H1 (cell line): ENCODE measurements around the gene ACER3. TPM values are rescaled to one million over a fixed set of nuclear protein-coding genes. Genes with fewer than 3 reads are reported as not detected.

Experiments
- CTCF ChIA-PET: fragments of 300-600 bp; sonication (Branson Sonifier 250); formaldehyde crosslinking; loops from one replicate; lab custom pipeline; 2021; ENCODE audit not compliant: partially characterized antibody; lab: Charles Lee
- POLR2A ChIA-PET: fragments of 300-600 bp; sonication (Branson Sonifier 250); formaldehyde crosslinking; loops from one replicate; lab custom pipeline; 2021; ENCODE audit warnings: inconsistent platforms; ENCODE audit not compliant: partially characterized antibody; lab: Charles Lee
- DNase-seq, 2 experiments: peaks; one replicate each; pipeline versions ENCODE4 v3.0.0 to v3.0.0-alpha.2; 2010 to 2022; ENCODE audit warnings: low spot score in 2 of 2, low read depth in 1 of 2, mixed read lengths in 1 of 2
- FAIRE-seq: peaks from 2 replicates; lab custom pipeline; 2011; peaks lifted over from hg19 to GRCh38; lab: Jason Lieb, UNC
- H2AFZ ChIP-seq: 2 replicates; pipeline ENCODE4 v1.8.1; 2012; ENCODE audit warnings: low read length, inconsistent platforms
- H2AK5ac ChIP-seq: 2 replicates; pipeline ENCODE4 v1.6.1; 2013; ENCODE audit warnings: low read depth, low read length
- H2BK120ac ChIP-seq: replicated peaks from 2 replicates; pipeline ENCODE3; 2013; ENCODE audit warnings: low read depth, low read length, inconsistent platforms
- H2BK12ac ChIP-seq: 2 replicates; pipeline ENCODE4 v1.6.1; 2013; ENCODE audit warnings: low read depth, low read length
- H2BK15ac ChIP-seq: 2 replicates; pipeline ENCODE4 v1.6.1; 2013; ENCODE audit warnings: low read length
- H2BK20ac ChIP-seq: 2 replicates; pipeline ENCODE4 v1.6.1; 2013; ENCODE audit warnings: low read length
- H2BK5ac ChIP-seq: 2 replicates; pipeline ENCODE4 v1.6.1; 2013; ENCODE audit warnings: low read depth, low read length
- H3K14ac ChIP-seq: 2 replicates; pipeline ENCODE4 v1.6.1; 2013; ENCODE audit warnings: inconsistent platforms; ENCODE audit not compliant: insufficient read length
- H3K18ac ChIP-seq: 2 replicates; pipeline ENCODE4 v1.6.1; 2013; ENCODE audit warnings: low read length; ENCODE audit errors: extremely low read depth
- H3K23ac ChIP-seq: 2 replicates; pipeline ENCODE4 v1.6.1; 2013; ENCODE audit warnings: inconsistent platforms; ENCODE audit not compliant: insufficient read length
- H3K23me2 ChIP-seq: 2 replicates; pipeline ENCODE4 v1.6.1; 2013; ENCODE audit warnings: low read depth, low read length
- H3K27ac ChIP-seq: 2 replicates; pipeline ENCODE4 v1.6.1; 2011; ENCODE audit warnings: low read depth, low read length, inconsistent platforms
- H3K27me3 ChIP-seq, 4 experiments: replicated peaks in 1 of 4; 1 replicate in 1 of 4; 2 replicates in 3 of 4; pipeline versions ENCODE4 v1.6.1 to v1.8.1; 2011 to 2013; ENCODE audit warnings: low read length in 3 of 4, mild to moderate bottlenecking in 3 of 4, inconsistent platforms in 2 of 4, mixed read lengths in 2 of 4, moderate library complexity in 1 of 4; ENCODE audit not compliant: control insufficient read depth in 3 of 4, insufficient read depth in 3 of 4; ENCODE audit errors: extremely low read depth in 1 of 4
- H3K36me3 ChIP-seq, 4 experiments: 2 replicates each; pipeline versions ENCODE4 v1.6.1 to v1.8.1; 2011 to 2013; ENCODE audit warnings: mild to moderate bottlenecking in 4 of 4, low read length in 3 of 4, moderate library complexity in 2 of 4, control low read depth in 1 of 4, inconsistent platforms in 1 of 4; ENCODE audit not compliant: insufficient read depth in 4 of 4, control insufficient read depth in 2 of 4
- H3K4ac ChIP-seq: replicated peaks from 2 replicates; pipeline ENCODE3; 2013; ENCODE audit warnings: low read length, low read depth, mixed read lengths, inconsistent platforms; ENCODE audit not compliant: insufficient read length
- H3K4me1 ChIP-seq, 4 experiments: replicated peaks in 1 of 4; 1 replicate in 1 of 4; 2 replicates in 3 of 4; pipeline versions ENCODE4 v1.6.1 to v1.8.1; 2011 to 2013; ENCODE audit warnings: low read length in 3 of 4, inconsistent platforms in 2 of 4, mixed read lengths in 1 of 4; ENCODE audit not compliant: insufficient read depth in 4 of 4, control insufficient read depth in 3 of 4
- H3K4me2 ChIP-seq, 2 experiments: 2 replicates each; pipeline versions ENCODE4 v1.6.1 to v1.8.1; 2011 to 2013; ENCODE audit warnings: low read depth in 2 of 2, low read length in 2 of 2, control low read depth in 1 of 2, inconsistent platforms in 1 of 2, mild to moderate bottlenecking in 1 of 2; ENCODE audit not compliant: insufficient read depth in 1 of 2
- H3K4me3 ChIP-seq, 4 experiments: fragments of 200-600, 300-600 bp in 1 of 4; sonication (generic), shearing (Covaris generic), sonication (Bioruptor Twin) in 1 of 4; 2 replicates each; pipeline versions ENCODE4 v1.5.1 to v1.8.1; 2011 to 2016; ENCODE audit warnings: low read length in 4 of 4, low read depth in 3 of 4, control low read depth in 2 of 4, inconsistent platforms in 2 of 4, mild to moderate bottlenecking in 2 of 4, mixed read lengths in 1 of 4, moderate library complexity in 1 of 4; ENCODE audit not compliant: insufficient read depth in 2 of 4; ENCODE audit errors: extremely low read depth in 1 of 4
- H3K56ac ChIP-seq: replicated peaks from 2 replicates; pipeline ENCODE3; 2013; ENCODE audit warnings: low read depth, mild to moderate bottlenecking, mixed read lengths, low read length, inconsistent platforms; ENCODE audit not compliant: insufficient read length
- H3K79me1 ChIP-seq: 2 replicates; pipeline ENCODE4 v1.6.1; 2013; ENCODE audit warnings: low read depth, low read length, control low read depth
- H3K79me2 ChIP-seq, 2 experiments: 2 replicates each; pipeline versions ENCODE4 v1.6.1 to v1.8.1; 2012 to 2013; ENCODE audit warnings: low read length in 2 of 2, mild to moderate bottlenecking in 2 of 2, inconsistent platforms in 1 of 2; ENCODE audit not compliant: insufficient read depth in 2 of 2, control insufficient read depth in 1 of 2
- H3K9ac ChIP-seq, 4 experiments: replicated peaks in 1 of 4; 1 replicate in 1 of 4; 2 replicates in 3 of 4; pipeline versions ENCODE4 v1.6.1 to v1.8.1; 2011 to 2013; ENCODE audit warnings: low read depth in 3 of 4, low read length in 3 of 4, control low read depth in 2 of 4, mild to moderate bottlenecking in 2 of 4, moderate library complexity in 2 of 4, inconsistent platforms in 1 of 4; ENCODE audit errors: extremely low read depth in 1 of 4
- H3K9me3 ChIP-seq, 2 experiments: 2 replicates each; pipeline versions ENCODE4 v1.6.1 to v1.8.1; 2012 to 2013; ENCODE audit warnings: mild to moderate bottlenecking in 2 of 2, moderate library complexity in 2 of 2, control low read depth in 1 of 2, inconsistent platforms in 1 of 2, low read depth in 1 of 2, low read length in 1 of 2, mixed read lengths in 1 of 2; ENCODE audit not compliant: insufficient read depth in 2 of 2
- H4K20me1 ChIP-seq, 2 experiments: replicated peaks in 1 of 2; 2 replicates each; pipeline versions ENCODE3 to v1.8.1; 2011 to 2013; ENCODE audit warnings: inconsistent platforms in 2 of 2, low read length in 2 of 2, mild to moderate bottlenecking in 1 of 2; ENCODE audit not compliant: insufficient read depth in 2 of 2, control insufficient read depth in 1 of 2
- H4K5ac ChIP-seq: 2 replicates; pipeline ENCODE4 v1.6.1; 2013; ENCODE audit warnings: low read length, low read depth, mixed read lengths, inconsistent platforms; ENCODE audit not compliant: insufficient read length
- H4K8ac ChIP-seq: 2 replicates; pipeline ENCODE4 v1.8.0; 2013; ENCODE audit warnings: mild to moderate bottlenecking, moderate library complexity, low read length, inconsistent platforms; ENCODE audit not compliant: insufficient read depth; ENCODE audit errors: extremely low read depth
- H4K91ac ChIP-seq: replicated peaks from 2 replicates; pipeline ENCODE3; 2013; ENCODE audit warnings: low read length, mixed read lengths, inconsistent platforms; ENCODE audit not compliant: insufficient read length
- BACH1 ChIP-seq: IDR thresholded peaks from 2 replicates; pipeline ENCODE4 v1.6.1; 2012; ENCODE audit warnings: low read length, improper control_type of control experiment
- EGR1 ChIP-seq: IDR thresholded peaks from 2 replicates; pipeline ENCODE4 v1.6.1; 2011; ENCODE audit warnings: low read depth, low read length, borderline replicate concordance
- TAF7 ChIP-seq: optimal IDR thresholded peaks from 2 replicates; pipeline ENCODE3; 2011; ENCODE audit warnings: low read depth, mild to moderate bottlenecking, inconsistent platforms, low read length, moderate library complexity, borderline replicate concordance
- WGBS, 2 experiments: shearing (Covaris generic) in 1 of 2; methylation state at CpG; one replicate each; pipeline versions ENCODE4 v1.1.6 to v1.1.7; 2013 to 2015; ENCODE audit warnings: low lambda C conversion rate in 2 of 2, mixed read lengths in 2 of 2, inconsistent platforms in 1 of 2, low coverage in 1 of 2, missing lambda C conversion rate in 1 of 2; ENCODE audit not compliant: insufficient replicate concordance in 2 of 2, insufficient coverage in 1 of 2, insufficient read length in 1 of 2; ENCODE audit errors: extremely low coverage in 1 of 2, missing lambda C conversion rate in 1 of 2; 5-methylcytosine and 5-hydroxymethylcytosine counted together
- polyA plus RNA-seq, 7 experiments: library from polyadenylated mRNA; depleted of rRNA in 3 of 7; stranded (reverse) in 5 of 7; unstranded in 2 of 7; fragments of >200 nt in 5 of 7; fragments of 200-250 nt in 2 of 7; gene quantifications; 1 replicate in 5 of 7; 2 replicates in 1 of 7; 4 replicates in 1 of 7; pipeline versions ENCODE4 v1.2.1 to v1.2.3, GENCODE V29; 2011 to 2013; ENCODE audit warnings: missing spikeins in 2 of 7, mixed read lengths in 2 of 7
- total RNA-seq: library from RNA; stranded (reverse); fragmentation: NEBNext Ultra II Directional; extraction: Animal tissue kit (Norgen Biotek cat#: 25700); gene quantifications from 2 replicates; pipeline ENCODE4 v1.2.1, GENCODE V29; 2021

ACER3 gene
- total and polyA plus RNA-seq, 2 of the 8 experiments (the other 6 are each of a cell fraction or from before 2014, with no cell fraction given) = 5.7 to 16.2 TPM

- 95% methylated on average over 1 of the region's 1 CpG; no CpG with 5 or more reads in 1 of the 2 experiments for WGBS, 2 experiments
- Histone ChIP-seq H2BK120ac (no peak overlapping the region), H4K5ac (no peak overlapping the region), H3K27ac (no peak overlapping the region), H2AFZ (no peak overlapping the region), H2BK20ac (no peak overlapping the region), H3K4me2 (no peak overlapping the region), H3K36me3 (no peaks in the 10 kb centered on the region; a peak in 1 of 8 replicates), H4K20me1 (no peaks in the 10 kb centered on the region), H3K9me3 (no peaks in the 10 kb centered on the region), H3K79me2 (no peaks in the 10 kb centered on the region), H3K56ac (no peak overlapping the region), H3K23me2 (no peaks in the 10 kb centered on the region), H4K91ac (no peak overlapping the region), H3K4ac (no peak overlapping the region), H3K4me3 (no peak overlapping the region), H2BK15ac (no peak overlapping the region), H3K4me1 (no peaks in the 10 kb centered on the region), H3K27me3 (no peaks in the 10 kb centered on the region), H3K23ac (no peak overlapping the region), H3K14ac (no peak overlapping the region), H2AK5ac (no peak overlapping the region), H2BK12ac (no peak overlapping the region), H4K8ac (no peak overlapping the region), H3K18ac (no peak overlapping the region), H3K79me1 (no peaks in the 10 kb centered on the region), H2BK5ac (no peak overlapping the region), H3K9ac (no peak overlapping the region)
- POLR2A ChIA-PET = no interaction called here
- DNase-seq = no peak
- no peak for FAIRE-seq
- CTCF ChIA-PET = no interaction called here
- TF ChIP-seq TAF7 (no peak), BACH1 (no peak), EGR1 (no peak)
Measured at GRCh38 chr11:76990628-76991027, 129.9 kb downstream of the ACER3 start.
